Endothelial cell (in vitro differentiated cells): ENCODE measurements around the gene SMG1. TPM values are rescaled to one million over a fixed set of nuclear protein-coding genes. Genes with fewer than 3 reads are reported as not detected.

Experiments
- DNase-seq: peaks from one replicate; pipeline ENCODE4 v3.0.0; 2021; ENCODE audit warnings: low spot score
- H3K27ac Mint-ChIP-seq: one replicate; pipeline ENCODE4 v1.8.0; 2021; ENCODE audit warnings: mixed read lengths, inconsistent platforms; ENCODE audit not compliant: unreplicated experiment
- H3K27me3 Mint-ChIP-seq: one replicate; pipeline ENCODE4 v1.8.0; 2021; ENCODE audit warnings: mild to moderate bottlenecking, moderate library complexity, mixed read lengths, inconsistent platforms; ENCODE audit not compliant: unreplicated experiment
- H3K36me3 Mint-ChIP-seq: one replicate; pipeline ENCODE4 v1.8.0; 2021; ENCODE audit warnings: mild to moderate bottlenecking, low read depth, mixed read lengths, inconsistent platforms; ENCODE audit not compliant: unreplicated experiment
- H3K4me1 Mint-ChIP-seq: one replicate; pipeline ENCODE4 v1.8.0; 2021; ENCODE audit warnings: mild to moderate bottlenecking, mixed read lengths, inconsistent platforms; ENCODE audit not compliant: unreplicated experiment
- H3K4me3 Mint-ChIP-seq: one replicate; pipeline ENCODE4 v1.8.0; 2021; ENCODE audit warnings: mild to moderate bottlenecking, mixed read lengths, inconsistent platforms; ENCODE audit not compliant: unreplicated experiment
- H3K9me3 Mint-ChIP-seq: one replicate; pipeline ENCODE4 v1.8.0; 2021; ENCODE audit warnings: mixed read lengths, inconsistent platforms; ENCODE audit not compliant: unreplicated experiment
- total RNA-seq: library from RNA; stranded (reverse); fragmentation: NEBNext Ultra II Directional; extraction: Animal tissue kit (Norgen Biotek cat#: 25700); gene quantifications from one replicate; pipeline ENCODE4 v1.2.1, GENCODE V29; 2021; ENCODE audit not compliant: unreplicated experiment
- TF ChIP-seq, protein P1 (sequence below): fragments of 200-600 bp; sonication (generic); IDR thresholded peaks from one replicate; pipeline ENCODE4 v1.5.0; 2021; ENCODE audit warnings: antibody characterized with exemption; ENCODE audit not compliant: unreplicated experiment

Gene SMG1
- total RNA-seq, 1 donor from 2014 or later: 70.1 TPM

DNA sequence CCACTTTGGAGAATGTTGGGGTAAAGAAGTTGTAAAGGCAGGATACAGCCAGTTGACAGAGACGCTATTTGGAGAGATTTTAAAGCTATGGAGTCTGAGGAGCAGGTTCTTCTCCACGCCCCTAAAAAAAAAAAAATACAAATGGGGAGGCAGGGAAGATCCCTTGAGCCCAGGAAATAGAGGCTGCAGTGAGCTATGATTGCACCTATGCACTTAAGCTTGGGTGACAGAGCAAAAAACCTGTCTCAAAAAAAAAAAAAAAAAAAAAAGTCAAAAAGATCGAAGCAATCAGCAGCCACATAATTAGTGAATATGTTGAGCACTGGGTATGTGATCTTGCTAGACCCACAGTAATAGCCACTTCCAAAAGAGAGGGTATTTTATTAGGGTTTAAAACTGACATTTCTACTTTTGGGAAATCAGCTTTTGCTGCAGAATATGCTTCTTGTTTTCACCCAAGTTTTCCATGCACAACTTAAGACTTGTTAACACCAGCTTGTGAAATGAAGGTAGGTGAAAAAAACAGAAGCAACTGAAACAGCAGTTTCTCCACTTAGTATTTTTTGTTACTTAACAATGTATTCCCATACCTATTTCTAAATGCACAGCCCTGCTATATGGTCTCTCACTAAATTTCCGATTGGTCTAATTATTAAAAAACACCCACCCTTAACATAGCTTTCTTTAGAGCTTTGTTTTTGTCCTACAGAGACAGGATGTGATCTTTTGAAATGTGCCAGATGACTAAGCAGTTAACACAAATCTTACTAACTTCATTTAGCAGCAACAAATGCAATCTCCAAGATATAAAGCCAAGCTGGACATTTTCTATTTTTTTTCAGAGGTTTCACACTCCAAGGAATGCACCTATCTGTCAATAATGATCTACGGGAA lies 122.4 kb downstream of the SMG1 start:
- no peak for DNase-seq
- H3K27ac Mint-ChIP-seq: peak overlapping the region; percentile 91
- H3K9me3 Mint-ChIP-seq: no peaks in the 10 kb centered on the region
- no peak overlapping the region for H3K4me3 Mint-ChIP-seq
- H3K36me3 Mint-ChIP-seq: peaks cover 10% of the 10 kb centered on the region
- H3K27me3 Mint-ChIP-seq: peaks cover 5% of the 10 kb centered on the region
- H3K4me1 Mint-ChIP-seq: peaks cover 19% of the 10 kb centered on the region
- TF ChIP-seq, protein P1, sequence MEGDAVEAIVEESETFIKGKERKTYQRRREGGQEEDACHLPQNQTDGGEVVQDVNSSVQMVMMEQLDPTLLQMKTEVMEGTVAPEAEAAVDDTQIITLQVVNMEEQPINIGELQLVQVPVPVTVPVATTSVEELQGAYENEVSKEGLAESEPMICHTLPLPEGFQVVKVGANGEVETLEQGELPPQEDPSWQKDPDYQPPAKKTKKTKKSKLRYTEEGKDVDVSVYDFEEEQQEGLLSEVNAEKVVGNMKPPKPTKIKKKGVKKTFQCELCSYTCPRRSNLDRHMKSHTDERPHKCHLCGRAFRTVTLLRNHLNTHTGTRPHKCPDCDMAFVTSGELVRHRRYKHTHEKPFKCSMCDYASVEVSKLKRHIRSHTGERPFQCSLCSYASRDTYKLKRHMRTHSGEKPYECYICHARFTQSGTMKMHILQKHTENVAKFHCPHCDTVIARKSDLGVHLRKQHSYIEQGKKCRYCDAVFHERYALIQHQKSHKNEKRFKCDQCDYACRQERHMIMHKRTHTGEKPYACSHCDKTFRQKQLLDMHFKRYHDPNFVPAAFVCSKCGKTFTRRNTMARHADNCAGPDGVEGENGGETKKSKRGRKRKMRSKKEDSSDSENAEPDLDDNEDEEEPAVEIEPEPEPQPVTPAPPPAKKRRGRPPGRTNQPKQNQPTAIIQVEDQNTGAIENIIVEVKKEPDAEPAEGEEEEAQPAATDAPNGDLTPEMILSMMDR: no peak

DNA sequence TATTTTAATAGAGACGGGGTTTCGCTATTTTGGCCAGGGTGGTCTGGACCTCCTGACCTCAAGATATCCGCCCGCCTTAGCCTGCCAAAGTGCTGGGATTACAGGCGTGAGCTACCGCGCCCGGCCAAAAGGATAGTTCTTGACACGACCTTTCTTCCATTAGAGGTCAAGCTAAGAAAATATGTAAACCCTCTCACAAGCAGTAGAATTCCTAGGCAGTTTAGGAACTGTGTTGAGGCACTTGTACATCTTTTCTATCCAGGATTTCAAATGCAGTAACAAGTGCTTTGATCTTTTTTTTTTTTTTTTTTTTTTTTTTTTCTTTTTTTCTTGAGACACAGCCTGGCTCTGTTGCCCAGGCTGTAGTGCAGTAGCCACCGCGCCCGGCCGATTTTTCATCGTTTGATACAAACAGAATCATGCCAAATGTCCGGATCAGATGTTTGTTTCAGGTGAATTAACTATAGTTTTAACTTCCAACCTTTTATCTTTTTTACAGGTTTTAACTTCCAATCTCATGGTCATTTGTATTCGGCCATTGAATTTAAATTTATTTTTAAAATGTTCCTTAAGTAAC lies 123.4 kb downstream of the SMG1 start:
- H3K27ac Mint-ChIP-seq: no peak overlapping the region
- peak overlapping the region; percentile 93 for H3K4me3 Mint-ChIP-seq
- H3K36me3 Mint-ChIP-seq: peaks cover 4% of the 10 kb centered on the region
- peaks cover 19% of the 10 kb centered on the region for H3K4me1 Mint-ChIP-seq
- DNase-seq: no peak
- no peaks in the 10 kb centered on the region for H3K9me3 Mint-ChIP-seq
- TF ChIP-seq, protein P1: no peak
- peaks cover 5% of the 10 kb centered on the region for H3K27me3 Mint-ChIP-seq

DNA sequence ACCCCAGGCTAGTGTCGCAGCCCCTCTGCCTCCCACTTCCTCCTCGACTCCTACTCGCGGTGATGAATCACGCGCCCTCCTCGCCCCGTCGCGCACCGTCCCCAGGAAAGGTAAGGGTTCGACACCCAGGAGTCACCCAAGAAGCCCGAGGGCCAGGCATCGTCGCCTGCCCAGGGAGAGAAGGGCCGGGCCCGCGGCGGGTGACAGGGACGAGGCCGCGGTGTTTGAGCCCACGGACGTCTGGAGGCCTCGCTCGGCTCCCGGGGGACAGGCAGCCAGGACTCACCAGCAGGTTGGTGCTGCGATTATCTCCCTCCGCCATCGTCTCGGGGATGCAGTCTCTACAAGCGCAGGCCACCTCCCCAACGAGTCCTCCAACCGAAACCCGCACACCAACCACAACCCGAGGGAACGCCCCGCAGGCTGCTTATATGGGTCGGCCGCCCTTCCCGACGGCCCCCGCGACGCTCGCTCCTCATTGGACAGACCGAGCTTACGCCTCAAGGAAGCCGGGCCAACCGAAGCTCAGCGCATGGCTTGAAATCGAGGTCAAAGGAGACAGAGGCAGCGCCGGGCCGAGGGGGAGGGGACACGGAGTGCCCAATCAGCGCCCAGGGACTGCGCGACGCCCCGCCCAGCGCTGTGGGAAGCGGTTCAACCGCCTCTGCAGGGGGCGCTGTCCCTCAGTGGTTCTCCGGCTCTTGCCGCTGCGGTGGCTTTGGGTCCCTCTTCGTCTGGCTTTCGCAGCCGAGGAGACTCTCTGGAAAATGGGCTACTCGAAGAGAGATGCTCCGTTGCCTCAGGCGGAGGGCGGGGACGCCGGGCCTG lies 124.8 kb downstream of the SMG1 start, which contains the start of gene ARL6IP1:
ARL6IP1 (minus strand) TSS at position 405 of the 828 bp plus-strand sequence; CDS start at position 322, 83 bp downstream.
- TF ChIP-seq, protein P1: peak; percentile 89
- peaks cover 5% of the 10 kb centered on the region for H3K27me3 Mint-ChIP-seq
- peak within 1 kb of the TSS; percentile 97 for H3K4me3 Mint-ChIP-seq
- peaks cover 19% of the 10 kb centered on the region for H3K4me1 Mint-ChIP-seq
- H3K36me3 Mint-ChIP-seq: peaks cover 10% of the 10 kb centered on the region
- H3K9me3 Mint-ChIP-seq: no peaks in the 10 kb centered on the region
- peak within 1 kb of the TSS; percentile 93 for H3K27ac Mint-ChIP-seq
- DNase-seq: peak; percentile 99

DNA sequence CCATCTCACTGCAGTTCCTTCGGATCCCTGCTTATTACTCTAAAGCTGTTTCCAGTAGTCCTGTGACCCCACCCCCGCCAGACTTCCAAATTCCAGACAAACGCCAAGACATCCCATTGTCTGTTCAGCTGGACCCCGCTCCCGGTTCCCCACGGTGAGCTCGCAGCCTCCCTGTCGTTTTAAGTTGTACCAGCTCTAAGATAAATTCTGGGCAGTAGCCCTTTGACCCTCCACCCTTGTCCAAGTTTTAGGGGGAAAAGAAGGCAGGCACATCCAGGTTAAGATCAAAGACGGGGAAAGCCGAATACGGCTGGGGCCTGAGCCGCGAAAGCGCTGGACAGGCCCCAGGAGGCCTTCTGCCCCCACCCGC lies 125.4 kb downstream of the SMG1 start:
- Mint-ChIP-seq H3K4me1 (peaks cover 19% of the 10 kb centered on the region), H3K27ac (peak overlapping the region; percentile 91), H3K27me3 (peaks cover 5% of the 10 kb centered on the region), H3K4me3 (peak overlapping the region; percentile 97), H3K9me3 (no peaks in the 10 kb centered on the region), H3K36me3 (peaks cover 12% of the 10 kb centered on the region)
- TF ChIP-seq, protein P1: no peak
- DNase-seq: peak; percentile 35
